Hepatocyte (in vitro differentiated cells): ENCODE data around the gene ITFG1. TPM values are rescaled to one million over a fixed set of nuclear protein-coding genes. Genes with fewer than 3 reads are reported as not detected.
"Not testable (repeated sequence)": the region's sequence is repeated elsewhere in the genome, so short reads cannot be mapped to it uniquely, and the experiment has no call there.

Experiments used
- DNase-seq: peaks from one replicate; pipeline ENCODE4 v3.0.0-alpha.2; 2016; ENCODE audit warnings: low spot score
- H2AFZ ChIP-seq: fragments of 200-600 bp; sonication (generic); 2 replicates; pipeline ENCODE4 v1.6.0; 2016; ENCODE audit warnings: antibody characterized with exemption, mild to moderate bottlenecking
- H3K27ac ChIP-seq: fragments of 200-600 bp; sonication (generic); 2 replicates; pipeline ENCODE4 v1.5.1; 2016; ENCODE audit warnings: mild to moderate bottlenecking
- H3K27me3 ChIP-seq: fragments of 200-600 bp; sonication (generic); 2 replicates; pipeline ENCODE4 v1.6.1; 2016
- H3K36me3 ChIP-seq: fragments of 200-600 bp; sonication (generic); replicated peaks from 2 replicates; pipeline ENCODE4 v1.5.1; 2016; ENCODE audit warnings: low read depth; ENCODE audit not compliant: insufficient read depth
- H3K4me1 ChIP-seq: fragments of 200-600 bp; sonication (generic); 2 replicates; pipeline ENCODE4 v1.5.1; 2016; ENCODE audit warnings: mild to moderate bottlenecking, moderate library complexity; ENCODE audit not compliant: insufficient read depth
- H3K4me2 ChIP-seq: fragments of 200-600 bp; sonication (generic); 2 replicates; pipeline ENCODE4 v1.6.0; 2016
- H3K4me3 ChIP-seq: fragments of 200-600 bp; sonication (generic); 2 replicates; pipeline ENCODE4 v1.5.1; 2016; ENCODE audit warnings: mild to moderate bottlenecking
- H3K79me2 ChIP-seq: fragments of 200-600 bp; sonication (generic); 2 replicates; pipeline ENCODE4 v1.6.0; 2017; ENCODE audit warnings: mild to moderate bottlenecking
- H3K9me2 ChIP-seq: fragments of 200-600 bp; sonication (generic); replicated peaks from 2 replicates; pipeline ENCODE4 v1.6.0; 2017; ENCODE audit warnings: mild to moderate bottlenecking; ENCODE audit not compliant: insufficient read depth
- H3K9me3 ChIP-seq: fragments of 200-600 bp; sonication (generic); 2 replicates; pipeline ENCODE4 v1.5.1; 2016; ENCODE audit warnings: low read depth, mild to moderate bottlenecking
- H4K20me1 ChIP-seq: fragments of 200-600 bp; sonication (generic); 2 replicates; pipeline ENCODE4 v1.6.0; 2016; ENCODE audit warnings: mild to moderate bottlenecking; ENCODE audit not compliant: insufficient read depth, poor library complexity, severe bottlenecking
- CTCF ChIP-seq: fragments of 200-600 bp; sonication (generic); IDR thresholded peaks from 2 replicates; pipeline ENCODE4 v1.5.1; 2016; ENCODE audit warnings: antibody characterized with exemption, mild to moderate bottlenecking; ENCODE audit not compliant: poor library complexity
- EZH2 ChIP-seq: fragments of 200-600 bp; sonication (generic); IDR thresholded peaks from 2 replicates; pipeline ENCODE4 v1.6.1; 2016; ENCODE audit warnings: antibody characterized with exemption, mild to moderate bottlenecking, borderline replicate concordance
- EZH2phosphoT487 ChIP-seq: fragments of 200-600 bp; sonication (generic); IDR thresholded peaks from one replicate; pipeline ENCODE4 v1.6.1; 2018; ENCODE audit warnings: antibody characterized with exemption, mild to moderate bottlenecking, low read depth, moderate library complexity; ENCODE audit not compliant: unreplicated experiment, severe bottlenecking
- WGBS: methylation state at CpG from one replicate; pipeline ENCODE4 v1.1.6; 2016; ENCODE audit warnings: low lambda C conversion rate; ENCODE audit errors: missing lambda C conversion rate; 5-methylcytosine and 5-hydroxymethylcytosine counted together
- polyA plus RNA-seq: library from polyadenylated mRNA; unstranded; fragments of >200 nt; fragmentation: Nextera tagmentation; extraction: Ambion mirVana; gene quantifications from 2 replicates; pipeline ENCODE4 v1.2.1, GENCODE V29; 2016
- total RNA-seq: library from RNA; depleted of rRNA; stranded (reverse); fragments of >200 nt; gene quantifications from 2 replicates; pipeline ENCODE4 v1.2.3, GENCODE V29; 2014

ITFG1 gene
- total and polyA plus RNA-seq, 2 experiments from 2014 or later, result 87.8 to 91.4 TPM

- no peaks in the 10 kb centered on the region for H3K4me1 ChIP-seq
- H3K36me3 ChIP-seq, result no peaks in the 10 kb centered on the region
- WGBS, result 94% methylated on average over 3 of the region's 3 CpGs
- DNase-seq, result no peak
- no peak overlapping the region for H3K4me3 ChIP-seq
- no peaks in the 10 kb centered on the region for H3K79me2 ChIP-seq
- no peak overlapping the region for H2AFZ ChIP-seq
- no peaks in the 10 kb centered on the region for H3K9me2 ChIP-seq
- H3K27me3 ChIP-seq, result no peaks in the 10 kb centered on the region
- H4K20me1 ChIP-seq, result no peaks in the 10 kb centered on the region
- no peak overlapping the region for H3K27ac ChIP-seq
- no peak overlapping the region for H3K4me2 ChIP-seq
- H3K9me3 ChIP-seq, result no peaks in the 10 kb centered on the region
- TF ChIP-seq EZH2 (no peak), CTCF (no peak), EZH2phosphoT487 (no peak)
These were observed 278.5 kb downstream of the ITFG1 start for GRCh38 chr16:47182318-47182717.

GRCh38 chr16:47181066-47181465 lies 279.8 kb downstream of the ITFG1 start:
- H3K9me2 ChIP-seq, H2AFZ ChIP-seq, H3K9me3 ChIP-seq, H3K4me1 ChIP-seq, DNase-seq, H3K4me3 ChIP-seq, H3K4me2 ChIP-seq, H3K27ac ChIP-seq, H3K27me3 ChIP-seq, H3K79me2 ChIP-seq, H3K36me3 ChIP-seq, H4K20me1 ChIP-seq: not testable (repeated sequence)
- no CpG with 5 or more reads among the region's 31 CpGs for WGBS

- WGBS, result over 99% methylated on average over 7 of the region's 8 CpGs
- no peak overlapping the region for H2AFZ ChIP-seq
- H4K20me1 ChIP-seq, result no peaks in the 10 kb centered on the region
These were observed 280.8 kb downstream of the ITFG1 start for GRCh38 chr16:47180073-47180472.

GRCh38 chr16:47175152-47175551 lies 285.7 kb downstream of the ITFG1 start:
- Histone ChIP-seq H3K79me2 (no peaks in the 10 kb centered on the region), H3K9me3 (no peaks in the 10 kb centered on the region), H3K4me3 (no peak overlapping the region), H3K4me1 (no peaks in the 10 kb centered on the region), H3K27ac (no peak overlapping the region), H3K4me2 (no peak overlapping the region), H2AFZ (no peak overlapping the region), H4K20me1 (no peaks in the 10 kb centered on the region), H3K9me2 (no peaks in the 10 kb centered on the region), H3K27me3 (no peaks in the 10 kb centered on the region), H3K36me3 (no peaks in the 10 kb centered on the region)
- no peak for TF ChIP-seq EZH2
- TF ChIP-seq EZH2phosphoT487, result no peak
- no peak for TF ChIP-seq CTCF
- no peak for DNase-seq

More at GRCh38 chr16:47180073-47180472, 280.8 kb downstream of the ITFG1 start:
- H3K9me2 ChIP-seq, result no peaks in the 10 kb centered on the region
- H3K27ac ChIP-seq, result no peak overlapping the region
- no peaks in the 10 kb centered on the region for H3K4me1 ChIP-seq
- no peak overlapping the region for H3K4me2 ChIP-seq
- TF ChIP-seq CTCF (no peak), EZH2phosphoT487 (no peak), EZH2 (no peak)
- no peaks in the 10 kb centered on the region for H3K27me3 ChIP-seq
- no peak for DNase-seq
- H3K36me3 ChIP-seq, result no peaks in the 10 kb centered on the region
- no peaks in the 10 kb centered on the region for H3K9me3 ChIP-seq
- H3K4me3 ChIP-seq, result no peak overlapping the region
- no peaks in the 10 kb centered on the region for H3K79me2 ChIP-seq
